ENCODE data around the gene CDAN1. TPM values are rescaled to one million over a fixed set of nuclear protein-coding genes. Genes with fewer than 3 reads are reported as not detected.

CDAN1 gene
- total and polyA plus RNA-seq, 10 of the 15 experiments (the other 5 are each of a cell fraction or from before 2014, with no cell fraction given) = 0.56 to 14.2 (median 6.7) TPM

DNA sequence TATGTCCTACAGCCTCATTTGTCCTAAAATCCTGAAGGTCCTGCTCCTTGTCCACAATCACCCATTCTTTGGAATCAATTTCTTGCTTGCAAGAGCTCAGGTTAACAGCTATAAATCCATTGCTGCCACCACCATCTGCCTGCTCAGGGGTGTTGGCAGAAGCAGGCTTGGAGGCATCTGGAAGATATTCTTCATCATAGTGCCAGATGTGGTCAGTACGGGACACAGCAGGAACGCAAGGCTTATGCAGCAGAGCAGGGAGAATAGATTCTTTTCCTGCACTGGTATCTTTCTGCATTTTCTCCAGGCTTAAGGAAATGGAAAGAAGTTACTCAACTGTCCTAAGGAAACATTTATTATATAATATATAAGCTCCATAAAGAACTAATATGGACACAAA, 38.5 kb upstream of the CDAN1 start (continued):
- TF ChIP-seq, protein P1, sequence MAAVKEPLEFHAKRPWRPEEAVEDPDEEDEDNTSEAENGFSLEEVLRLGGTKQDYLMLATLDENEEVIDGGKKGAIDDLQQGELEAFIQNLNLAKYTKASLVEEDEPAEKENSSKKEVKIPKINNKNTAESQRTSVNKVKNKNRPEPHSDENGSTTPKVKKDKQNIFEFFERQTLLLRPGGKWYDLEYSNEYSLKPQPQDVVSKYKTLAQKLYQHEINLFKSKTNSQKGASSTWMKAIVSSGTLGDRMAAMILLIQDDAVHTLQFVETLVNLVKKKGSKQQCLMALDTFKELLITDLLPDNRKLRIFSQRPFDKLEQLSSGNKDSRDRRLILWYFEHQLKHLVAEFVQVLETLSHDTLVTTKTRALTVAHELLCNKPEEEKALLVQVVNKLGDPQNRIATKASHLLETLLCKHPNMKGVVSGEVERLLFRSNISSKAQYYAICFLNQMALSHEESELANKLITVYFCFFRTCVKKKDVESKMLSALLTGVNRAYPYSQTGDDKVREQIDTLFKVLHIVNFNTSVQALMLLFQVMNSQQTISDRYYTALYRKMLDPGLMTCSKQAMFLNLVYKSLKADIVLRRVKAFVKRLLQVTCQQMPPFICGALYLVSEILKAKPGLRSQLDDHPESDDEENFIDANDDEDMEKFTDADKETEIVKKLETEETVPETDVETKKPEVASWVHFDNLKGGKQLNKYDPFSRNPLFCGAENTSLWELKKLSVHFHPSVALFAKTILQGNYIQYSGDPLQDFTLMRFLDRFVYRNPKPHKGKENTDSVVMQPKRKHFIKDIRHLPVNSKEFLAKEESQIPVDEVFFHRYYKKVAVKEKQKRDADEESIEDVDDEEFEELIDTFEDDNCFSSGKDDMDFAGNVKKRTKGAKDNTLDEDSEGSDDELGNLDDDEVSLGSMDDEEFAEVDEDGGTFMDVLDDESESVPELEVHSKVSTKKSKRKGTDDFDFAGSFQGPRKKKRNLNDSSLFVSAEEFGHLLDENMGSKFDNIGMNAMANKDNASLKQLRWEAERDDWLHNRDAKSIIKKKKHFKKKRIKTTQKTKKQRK (IDR thresholded peaks at IDR 0.05; ENCODE audit: low read depth, low read length) = no peak
- TF ChIP-seq, protein P2, sequence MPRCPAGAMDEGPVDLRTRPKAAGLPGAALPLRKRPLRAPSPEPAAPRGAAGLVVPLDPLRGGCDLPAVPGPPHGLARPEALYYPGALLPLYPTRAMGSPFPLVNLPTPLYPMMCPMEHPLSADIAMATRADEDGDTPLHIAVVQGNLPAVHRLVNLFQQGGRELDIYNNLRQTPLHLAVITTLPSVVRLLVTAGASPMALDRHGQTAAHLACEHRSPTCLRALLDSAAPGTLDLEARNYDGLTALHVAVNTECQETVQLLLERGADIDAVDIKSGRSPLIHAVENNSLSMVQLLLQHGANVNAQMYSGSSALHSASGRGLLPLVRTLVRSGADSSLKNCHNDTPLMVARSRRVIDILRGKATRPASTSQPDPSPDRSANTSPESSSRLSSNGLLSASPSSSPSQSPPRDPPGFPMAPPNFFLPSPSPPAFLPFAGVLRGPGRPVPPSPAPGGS (IDR thresholded peaks at IDR 0.05; ENCODE audit: borderline replicate concordance, insufficient read depth, low read depth, low read length, poor library complexity, severe bottlenecking) = no peak
- no peak for TF ChIP-seq TCF7 (IDR thresholded peaks at IDR 0.05; ENCODE audit: borderline replicate concordance)
- no peak for TF ChIP-seq NFYB (IDR thresholded peaks at IDR 0.05; ENCODE audit: insufficient read depth, low read depth, low read length)
- TF ChIP-seq CREM (IDR thresholded peaks at IDR 0.05; ENCODE audit: low read depth) = no peak

DNA sequence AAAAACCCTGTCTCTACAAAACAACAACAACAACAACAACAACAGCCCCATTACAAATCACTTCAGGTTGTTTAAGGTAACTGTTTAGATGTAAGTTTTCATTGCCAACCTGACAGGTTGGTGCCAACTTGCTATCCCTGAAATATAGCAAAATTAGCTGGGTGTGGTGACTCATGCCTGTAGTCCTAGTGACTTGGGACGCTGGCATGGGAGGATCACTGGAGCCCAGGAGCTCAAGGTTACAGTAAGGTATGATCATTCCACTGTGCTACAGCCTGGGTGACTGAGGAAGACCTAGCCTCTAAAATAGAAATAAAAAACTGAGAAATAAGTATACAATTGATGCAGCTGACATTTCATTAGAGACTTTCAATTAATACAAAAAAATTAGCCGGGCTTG, 36.0 kb upstream of the CDAN1 start:
- Histone ChIP-seq H3K9ac (ENCODE audit: control insufficient read depth, insufficient read depth, low read length) (no peak overlapping the region), H3K79me2 (ENCODE audit: control insufficient read depth, insufficient read depth, low read length) (no peaks in the 10 kb centered on the region), H3K36me3 (ENCODE audit: control insufficient read depth in 2 of 2, insufficient read depth in 2 of 2, low read length in 1 of 2) (0 out of 4 replicates have a peak, but pooled peaks cover 0 to 6% of the 10 kb centered on the region in 2 experiments), H3K4me2 (ENCODE audit: control insufficient read depth, insufficient read depth) (no peak overlapping the region), H2AFZ (ENCODE audit: control insufficient read depth, low read depth, low read length) (no peak overlapping the region), H4K20me1 (ENCODE audit: control insufficient read depth, insufficient read depth) (no peaks in the 10 kb centered on the region), H3K27ac (ENCODE audit: control insufficient read depth, insufficient read depth) (no peak overlapping the region), H3K9me3 (replicated peaks; ENCODE audit: control insufficient read depth, insufficient read depth, low read length) (no peaks in the 10 kb centered on the region), H3K4me3 (no peak overlapping the region), H3K4me1 (ENCODE audit: control insufficient read depth, insufficient read depth, low read length) (no peaks in the 10 kb centered on the region), H3K27me3 (replicated peaks in 1 of 2; ENCODE audit: control insufficient read depth in 2 of 2, insufficient read depth in 2 of 2, low read length in 1 of 2) (no peaks in the 10 kb centered on the region)
- POLR2A ChIA-PET = no interaction called here
- intact Hi-C loops (cut with micrococcal nuclease; ENCODE audit: unreplicated experiment) (no loop called here), in situ Hi-C loops (cut with MboI) (no loop called here)
- FAIRE-seq = no peak
- no peak for DNase-seq (ENCODE audit: low read depth, low spot score)
- SMC1A ChIA-PET (ENCODE audit: uncharacterized antibody, unreplicated experiment) = no interaction called here
- RAD21 ChIA-PET (ENCODE audit: unreplicated experiment) = no interaction called here
- no TSS peak for BruUV-seq (replicated peaks)
- no peak for ATAC-seq
- 98% methylated on average over 2 of the region's 2 CpGs for WGBS (ENCODE audit: insufficient coverage, insufficient replicate concordance, low lambda C conversion rate, missing lambda C conversion rate)
- CTCF ChIA-PET = no interaction called here
- TF ChIP-seq, protein P3, sequence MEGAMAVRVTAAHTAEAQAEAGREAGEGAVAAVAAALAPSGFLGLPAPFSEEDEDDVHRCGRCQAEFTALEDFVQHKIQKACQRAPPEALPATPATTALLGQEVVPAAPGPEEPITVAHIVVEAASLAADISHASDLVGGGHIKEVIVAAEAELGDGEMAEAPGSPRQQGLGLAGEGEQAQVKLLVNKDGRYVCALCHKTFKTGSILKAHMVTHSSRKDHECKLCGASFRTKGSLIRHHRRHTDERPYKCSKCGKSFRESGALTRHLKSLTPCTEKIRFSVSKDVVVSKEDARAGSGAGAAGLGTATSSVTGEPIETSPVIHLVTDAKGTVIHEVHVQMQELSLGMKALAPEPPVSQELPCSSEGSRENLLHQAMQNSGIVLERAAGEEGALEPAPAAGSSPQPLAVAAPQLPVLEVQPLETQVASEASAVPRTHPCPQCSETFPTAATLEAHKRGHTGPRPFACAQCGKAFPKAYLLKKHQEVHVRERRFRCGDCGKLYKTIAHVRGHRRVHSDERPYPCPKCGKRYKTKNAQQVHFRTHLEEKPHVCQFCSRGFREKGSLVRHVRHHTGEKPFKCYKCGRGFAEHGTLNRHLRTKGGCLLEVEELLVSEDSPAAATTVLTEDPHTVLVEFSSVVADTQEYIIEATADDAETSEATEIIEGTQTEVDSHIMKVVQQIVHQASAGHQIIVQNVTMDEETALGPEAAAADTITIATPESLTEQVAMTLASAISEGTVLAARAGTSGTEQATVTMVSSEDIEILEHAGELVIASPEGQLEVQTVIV (IDR thresholded peaks at IDR 0.05; ENCODE audit: borderline replicate concordance, partially characterized antibody) = no peak
- TF ChIP-seq, protein P4, sequence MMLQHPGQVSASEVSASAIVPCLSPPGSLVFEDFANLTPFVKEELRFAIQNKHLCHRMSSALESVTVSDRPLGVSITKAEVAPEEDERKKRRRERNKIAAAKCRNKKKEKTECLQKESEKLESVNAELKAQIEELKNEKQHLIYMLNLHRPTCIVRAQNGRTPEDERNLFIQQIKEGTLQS (IDR thresholded peaks at IDR 0.05; ENCODE audit: borderline replicate concordance, extremely low read depth, low read depth, low read length) = no peak
- TF ChIP-seq ZNF274 (IDR thresholded peaks at IDR 0.05; ENCODE audit: insufficient read depth, insufficient read length) (no peak), ASH2L (IDR thresholded peaks at IDR 0.05; ENCODE audit: borderline replicate concordance, low read depth) (no peak), JUNB (IDR thresholded peaks at IDR 0.05) (no peak), POLR2AphosphoS5 (IDR thresholded peaks at IDR 0.05; ENCODE audit: low read length) (no peak), PML (IDR thresholded peaks at IDR 0.05; ENCODE audit: low read length) (no peak), STAT3 (IDR thresholded peaks at IDR 0.05; ENCODE audit: low read depth, low read length) (no peak), CREB1 (IDR thresholded peaks at IDR 0.05; ENCODE audit: low read depth) (no peak)
- TF ChIP-seq, protein P5, sequence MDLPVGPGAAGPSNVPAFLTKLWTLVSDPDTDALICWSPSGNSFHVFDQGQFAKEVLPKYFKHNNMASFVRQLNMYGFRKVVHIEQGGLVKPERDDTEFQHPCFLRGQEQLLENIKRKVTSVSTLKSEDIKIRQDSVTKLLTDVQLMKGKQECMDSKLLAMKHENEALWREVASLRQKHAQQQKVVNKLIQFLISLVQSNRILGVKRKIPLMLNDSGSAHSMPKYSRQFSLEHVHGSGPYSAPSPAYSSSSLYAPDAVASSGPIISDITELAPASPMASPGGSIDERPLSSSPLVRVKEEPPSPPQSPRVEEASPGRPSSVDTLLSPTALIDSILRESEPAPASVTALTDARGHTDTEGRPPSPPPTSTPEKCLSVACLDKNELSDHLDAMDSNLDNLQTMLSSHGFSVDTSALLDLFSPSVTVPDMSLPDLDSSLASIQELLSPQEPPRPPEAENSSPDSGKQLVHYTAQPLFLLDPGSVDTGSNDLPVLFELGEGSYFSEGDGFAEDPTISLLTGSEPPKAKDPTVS (IDR thresholded peaks at IDR 0.05; ENCODE audit: low read depth, low read length) = no peak

All from GM12878 (cell line).